Activated CD4-positive, alpha-beta T cell treated with anti-CD3 and anti-CD28 coated beads for 36 hours (primary cell): ENCODE measurements around the gene UBLCP1. TPM values are rescaled to one million over a fixed set of nuclear protein-coding genes. Genes with fewer than 3 reads are reported as not detected.
"Not testable (repeated sequence)": the region's sequence is repeated elsewhere in the genome, so short reads cannot be mapped to it uniquely, and the experiment has no call there.

Source experiments
- ATAC-seq: fragments of 200-7000 bp; cut with Tn5 transposase; one replicate; pipeline ENCODE4 v1.10.0; 2021; ENCODE audit warnings: mild to moderate bottlenecking, moderate library complexity
- CTCF ChIA-PET: fragments of 350-600 bp; sonication (Branson Sonifier 250); formaldehyde crosslinking; loops from one replicate; lab custom pipeline; 2021; ENCODE audit warnings: antibody characterized with exemption; lab: Charles Lee
- POLR2A ChIA-PET: fragments of 350-600 bp; sonication (Branson Sonifier 250); formaldehyde crosslinking; loops from one replicate; lab custom pipeline; 2021; ENCODE audit warnings: antibody characterized with exemption, inconsistent platforms; lab: Charles Lee
- DNase-seq: peaks from one replicate; pipeline ENCODE4 v3.0.0-alpha.2; 2020
- H3K27ac Mint-ChIP-seq: one replicate; pipeline ENCODE4 v1.8.0; 2021; ENCODE audit warnings: mixed read lengths
- H3K27me3 Mint-ChIP-seq: one replicate; pipeline ENCODE4 v1.8.0; 2021; ENCODE audit warnings: mixed read lengths
- H3K36me3 Mint-ChIP-seq: one replicate; pipeline ENCODE4 v1.8.0; 2021; ENCODE audit warnings: low read depth, mixed read lengths
- H3K4me1 Mint-ChIP-seq: one replicate; pipeline ENCODE4 v1.8.0; 2021; ENCODE audit warnings: mixed read lengths
- H3K4me3 Mint-ChIP-seq: one replicate; pipeline ENCODE4 v1.8.0; 2021; ENCODE audit warnings: mild to moderate bottlenecking, moderate library complexity, mixed read lengths
- H3K9me3 Mint-ChIP-seq: one replicate; pipeline ENCODE4 v1.8.0; 2021; ENCODE audit warnings: low read depth, mixed read lengths
- intact Hi-C, 2 experiments: fragments of 100-400 bp; cut with DNase I in 1 of 2; cut with micrococcal nuclease in 1 of 2; formaldehyde crosslinking; loops; one replicate each; pipeline versions ENCODE4 v1.14.2 to v1.15.1; 2022 to 2024; cut with DNase I, micrococcal nuclease
- total RNA-seq, 2 experiments: library from RNA; stranded (reverse); gene quantifications; one replicate each; pipeline ENCODE4 v1.2.3, GENCODE V29; 2021

The UBLCP1 gene
- total RNA-seq, 2 experiments from 2014 or later = 26.0 to 31.0 TPM

DNA sequence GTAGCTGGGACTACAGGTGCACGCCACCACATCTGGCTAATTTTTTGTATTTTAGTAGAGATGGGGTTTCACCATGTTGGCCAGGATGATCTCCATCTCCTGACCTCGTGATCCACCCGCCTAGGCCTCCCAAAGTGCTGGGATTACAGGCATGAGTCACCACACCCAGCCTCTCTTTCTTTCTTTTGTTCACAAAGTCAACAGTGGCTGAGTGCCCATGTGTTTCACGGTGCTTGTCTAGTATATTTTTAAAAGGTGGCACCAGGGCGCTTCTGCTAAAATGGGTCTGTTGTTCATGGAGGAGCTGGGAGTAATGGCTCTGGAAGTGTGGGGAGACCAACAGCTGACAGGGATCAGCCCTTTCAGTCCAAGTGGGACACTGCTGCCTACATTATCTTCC, 35.0 kb upstream of the UBLCP1 start:
- H3K27ac Mint-ChIP-seq, H3K4me3 Mint-ChIP-seq, H3K9me3 Mint-ChIP-seq, DNase-seq, ATAC-seq, H3K4me1 Mint-ChIP-seq, H3K27me3 Mint-ChIP-seq, H3K36me3 Mint-ChIP-seq, intact Hi-C loops, POLR2A ChIA-PET: not testable (repeated sequence)
- CTCF ChIA-PET = interaction anchor here (0.5 kb wide), 1 partner anchor 20 kb away, joined by 3 read pairs; no protein-coding TSS in a partner anchor

DNA sequence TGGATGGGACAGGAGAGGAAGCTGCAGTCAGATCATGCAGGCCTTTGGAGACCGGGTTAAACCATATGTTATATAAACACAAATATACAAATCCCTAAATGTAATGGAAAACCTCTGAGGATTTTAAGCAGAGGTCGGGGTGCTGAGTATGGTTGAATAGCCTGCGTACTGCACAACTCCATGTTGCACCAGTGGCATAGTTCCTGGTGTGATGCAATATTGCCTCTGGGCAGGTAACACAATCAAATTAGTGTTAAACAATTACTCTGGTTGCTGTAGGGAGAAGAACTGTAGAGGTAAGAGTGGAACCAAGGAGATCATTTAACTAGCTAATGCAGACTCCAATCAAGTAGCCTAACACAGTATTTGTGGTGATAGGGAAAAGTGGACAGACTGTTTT, 32.4 kb upstream of the UBLCP1 start:
- Mint-ChIP-seq H3K27ac (no peak overlapping the region), H3K36me3 (no peaks in the 10 kb centered on the region), H3K27me3 (no peaks in the 10 kb centered on the region), H3K9me3 (no peaks in the 10 kb centered on the region), H3K4me1 (no peaks in the 10 kb centered on the region), H3K4me3 (no peak overlapping the region)
- ATAC-seq (no peak), DNase-seq (no peak)
- intact Hi-C loops = no loop called here
- CTCF ChIA-PET = interaction anchor here (0.9 to 1.2 kb wide), 3 partner anchors 9 to 27 kb away, joined by 3 to 5 read pairs (median 4); no protein-coding TSS in a partner anchor
- POLR2A ChIA-PET = interaction anchor here (0.5 kb wide), 1 partner anchor 58 kb away, joined by 3 read pairs; no protein-coding TSS in a partner anchor

DNA sequence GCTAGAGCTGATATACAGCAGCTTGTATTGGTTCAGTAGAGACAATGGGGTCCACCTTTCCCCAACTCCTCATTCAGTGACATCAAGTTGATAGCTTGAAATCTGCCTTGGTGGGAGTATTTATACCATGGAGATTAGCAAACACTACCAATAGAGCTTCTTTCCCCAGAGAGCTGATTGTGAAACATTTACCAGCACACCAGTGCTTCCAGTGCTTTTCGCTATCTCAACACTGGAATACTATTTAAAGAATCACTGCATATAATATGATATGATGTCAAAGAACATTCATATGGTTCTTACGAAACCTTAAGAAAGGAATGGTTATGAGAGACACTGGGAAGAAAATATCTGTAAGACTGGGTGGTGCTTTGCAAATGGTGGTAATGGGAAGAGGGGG, 31.9 kb upstream of the UBLCP1 start:
- no peak for ATAC-seq
- Mint-ChIP-seq H3K36me3 (no peaks in the 10 kb centered on the region), H3K27ac (no peak overlapping the region), H3K4me1 (no peaks in the 10 kb centered on the region), H3K27me3 (no peaks in the 10 kb centered on the region), H3K4me3 (no peak overlapping the region), H3K9me3 (no peaks in the 10 kb centered on the region)
- DNase-seq = no peak
- CTCF ChIA-PET = interaction anchor here (0.7 to 1.2 kb wide), 5 partner anchors 9 to 199 kb away, joined by 3 to 5 read pairs (median 3); no protein-coding TSS in a partner anchor
- POLR2A ChIA-PET = interaction anchor here (0.5 kb wide), 1 partner anchor 58 kb away, joined by 3 read pairs; no protein-coding TSS in a partner anchor
- intact Hi-C loops = no loop called here

DNA sequence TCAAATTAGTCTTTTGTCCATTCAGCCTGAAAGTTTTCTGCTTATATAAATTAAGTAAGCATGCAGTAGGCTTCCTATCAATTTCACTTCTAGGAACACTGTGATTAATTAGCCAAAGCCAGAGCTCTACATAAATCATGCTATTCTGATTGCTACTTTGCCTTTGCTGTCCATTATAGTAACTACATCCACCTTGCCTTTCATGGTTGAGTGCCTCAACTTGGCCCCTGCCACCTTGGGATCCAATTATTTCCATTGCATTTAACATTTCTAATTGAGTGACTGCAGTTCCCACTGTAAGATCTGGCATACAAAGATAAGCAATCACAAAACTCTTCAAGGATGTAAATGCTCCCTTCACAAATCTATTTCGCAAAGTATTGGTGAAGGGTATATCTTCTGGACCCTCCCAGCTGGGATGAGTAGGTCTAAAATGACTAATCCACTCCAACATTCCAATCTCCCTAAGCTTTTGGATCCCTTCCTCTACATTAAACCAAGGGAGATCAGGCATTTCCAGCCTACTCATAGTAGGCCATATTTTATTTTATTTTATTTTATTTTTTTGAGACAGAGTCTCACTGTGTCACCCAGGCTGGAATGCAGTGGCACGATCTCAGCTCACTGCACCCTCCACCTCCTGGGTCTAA, 27.1 kb upstream of the UBLCP1 start:
- H3K4me3 Mint-ChIP-seq, DNase-seq, H3K27ac Mint-ChIP-seq, H3K36me3 Mint-ChIP-seq, H3K27me3 Mint-ChIP-seq, H3K9me3 Mint-ChIP-seq, POLR2A ChIA-PET, ATAC-seq, intact Hi-C loops: not testable (repeated sequence)
- H3K4me1 Mint-ChIP-seq = peaks cover 12% of the 10 kb centered on the region
- CTCF ChIA-PET = interaction anchor here (1.1 kb wide), 1 partner anchor 79 kb away, joined by 3 read pairs; no protein-coding TSS in a partner anchor

DNA sequence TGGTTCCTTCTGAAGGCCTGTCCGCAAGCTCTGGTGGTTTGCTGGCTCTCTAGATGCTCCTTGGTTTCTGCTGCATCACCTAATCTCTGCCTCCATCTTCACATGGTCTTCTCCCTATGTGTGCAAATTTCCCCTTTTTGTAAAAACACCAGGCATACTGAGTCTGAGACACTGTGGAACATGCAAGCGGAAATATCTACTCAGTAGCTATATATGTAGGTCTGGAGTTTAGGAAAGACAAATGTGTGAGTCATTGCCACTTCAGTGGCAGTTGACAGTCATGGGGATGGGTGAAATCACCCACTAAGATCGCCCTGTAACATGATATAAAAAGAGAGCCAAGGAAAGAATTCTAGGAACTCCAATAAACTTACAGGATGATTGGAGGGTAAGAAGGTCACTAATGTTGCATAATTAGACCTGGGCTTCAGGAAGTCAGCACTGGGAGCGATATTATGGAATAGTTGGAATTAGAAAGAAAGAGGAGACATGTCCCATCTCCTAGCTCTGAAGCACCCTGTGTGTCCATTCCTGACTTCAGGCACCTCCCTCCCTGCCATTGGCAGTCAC, 22.7 kb upstream of the UBLCP1 start:
- Mint-ChIP-seq H3K27ac (peak overlapping the region; percentile 62), H3K9me3 (no peaks in the 10 kb centered on the region), H3K4me3 (no peak overlapping the region), H3K27me3 (no peaks in the 10 kb centered on the region), H3K4me1 (peaks cover 45% of the 10 kb centered on the region), H3K36me3 (no peaks in the 10 kb centered on the region)
- ATAC-seq (peak; percentile 84), DNase-seq (peak; percentile 25)
- POLR2A ChIA-PET = no interaction called here
- intact Hi-C loops = loop anchor here (1.0 to 5.0 kb wide), 5 partner anchors 22 to 217 kb away; partner anchors contain the start of genes RNF145 (in 2 of the 2) and UBLCP1 (in 1 of the 2)
- CTCF ChIA-PET = interaction anchor here (0.6 to 1.5 kb wide), 7 partner anchors 9 to 671 kb away, joined by 3 to 6 read pairs (median 4); no protein-coding TSS in a partner anchor

DNA sequence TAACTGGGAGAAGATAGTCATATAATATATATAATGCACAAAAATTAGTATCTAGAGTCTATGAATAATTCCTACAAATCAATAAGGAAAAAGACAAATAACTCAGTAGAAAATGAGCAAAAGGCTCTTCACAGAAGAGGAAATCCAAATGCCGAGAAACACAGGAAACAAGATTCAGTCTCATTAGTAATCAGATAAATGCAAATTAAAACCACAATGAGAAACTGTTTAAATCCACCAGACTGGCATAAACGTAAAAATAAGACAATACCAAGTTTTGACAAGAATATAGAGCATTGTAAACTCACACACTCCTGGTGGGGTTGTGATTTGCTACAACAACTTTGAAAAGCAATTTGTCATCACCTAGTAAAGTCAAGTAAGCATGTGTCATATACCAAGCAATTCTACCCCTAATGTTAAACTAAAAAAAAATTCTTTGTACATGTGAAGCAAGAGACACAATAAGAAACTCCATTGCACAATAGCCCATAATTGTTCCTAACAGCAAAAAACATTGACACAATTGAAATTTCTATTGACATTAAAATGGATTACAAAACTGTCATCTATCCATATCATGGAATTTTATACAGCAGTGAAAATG, 21.0 kb upstream of the UBLCP1 start:
- intact Hi-C loops = loop anchor here (2.0 to 5.0 kb wide), 3 partner anchors 21 to 79 kb away; partner anchors contain the start of genes RNF145 (in 1 of the 2) and UBLCP1 (in 1 of the 2)
- DNase-seq (no peak), ATAC-seq (peak; percentile 57)
- no peak overlapping the region for H3K4me3 Mint-ChIP-seq
- POLR2A ChIA-PET = no interaction called here
- no peaks in the 10 kb centered on the region for H3K9me3 Mint-ChIP-seq
- peaks cover 45% of the 10 kb centered on the region for H3K4me1 Mint-ChIP-seq
- H3K27ac Mint-ChIP-seq = peak overlapping the region; percentile 49
- no peaks in the 10 kb centered on the region for H3K36me3 Mint-ChIP-seq
- CTCF ChIA-PET = interaction anchor here (0.9 to 1.5 kb wide), 5 partner anchors 10 to 85 kb away, joined by 3 to 5 read pairs (median 4); no protein-coding TSS in a partner anchor
- H3K27me3 Mint-ChIP-seq = peaks cover 5% of the 10 kb centered on the region

DNA sequence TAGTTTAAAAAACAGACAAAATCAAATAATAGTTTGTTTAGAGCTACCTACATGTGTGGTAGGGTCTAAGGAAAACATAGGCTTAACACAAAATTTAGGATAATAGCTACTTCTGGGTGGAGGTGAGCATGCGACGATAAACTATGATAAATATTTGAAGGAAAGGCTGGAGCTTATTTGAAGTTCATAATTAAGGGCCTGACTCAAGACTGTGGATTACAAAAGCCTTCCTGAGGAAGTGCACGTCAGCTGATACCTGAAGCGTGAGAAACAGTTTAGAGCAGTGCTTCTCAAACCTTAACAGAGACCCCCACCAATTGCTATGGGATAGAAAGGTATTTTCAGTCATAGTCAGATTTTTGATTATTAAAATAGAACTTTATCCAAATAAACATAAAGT, 20.4 kb upstream of the UBLCP1 start:
- Mint-ChIP-seq H3K9me3 (no peaks in the 10 kb centered on the region), H3K36me3 (no peaks in the 10 kb centered on the region), H3K27me3 (peaks cover 5% of the 10 kb centered on the region), H3K27ac (peak overlapping the region; percentile 49), H3K4me1 (peaks cover 45% of the 10 kb centered on the region), H3K4me3 (no peak overlapping the region)
- CTCF ChIA-PET = interaction anchor here (0.5 to 1.5 kb wide), 7 partner anchors 10 to 125 kb away, joined by 3 to 5 read pairs (median 3); no protein-coding TSS in a partner anchor
- intact Hi-C loops = loop anchor here in 1 of 2 experiments (5.0 kb wide), 1 partner anchor 35 kb away; the partner anchor contains the start of gene RNF145
- POLR2A ChIA-PET = no interaction called here
- no peak for ATAC-seq
- DNase-seq = no peak

DNA sequence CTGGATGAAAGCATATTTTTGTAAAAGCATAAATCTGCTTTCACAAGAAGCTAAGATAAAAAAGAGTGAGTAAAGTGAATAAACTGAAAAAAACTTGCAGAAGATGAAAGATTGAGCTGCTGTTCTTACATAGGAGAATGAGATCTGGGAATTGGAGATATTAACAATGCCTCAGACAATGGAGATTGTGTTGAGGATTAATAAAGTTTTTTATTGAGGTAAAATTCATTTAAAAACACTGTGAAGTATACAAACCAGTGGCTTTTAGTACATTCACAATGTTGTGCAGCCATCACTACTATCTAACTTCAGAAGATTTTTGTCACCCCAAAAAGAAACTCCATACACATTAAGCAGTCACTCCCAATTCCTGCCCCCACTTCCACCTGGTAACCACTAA, 19.7 kb upstream of the UBLCP1 start:
- no peak overlapping the region for H3K27ac Mint-ChIP-seq
- no peak for DNase-seq
- H3K4me3 Mint-ChIP-seq = no peak overlapping the region
- intact Hi-C loops = loop anchor here in 1 of 2 experiments (5.0 kb wide), 1 partner anchor 36 kb away; the partner anchor contains the start of gene RNF145
- ATAC-seq = no peak
- H3K27me3 Mint-ChIP-seq = peaks cover 5% of the 10 kb centered on the region
- no peaks in the 10 kb centered on the region for H3K9me3 Mint-ChIP-seq
- CTCF ChIA-PET = interaction anchor here (1.1 to 1.5 kb wide), 4 partner anchors 9 to 74 kb away, joined by 3 to 5 read pairs (median 4); no protein-coding TSS in a partner anchor
- peaks cover 45% of the 10 kb centered on the region for H3K4me1 Mint-ChIP-seq
- POLR2A ChIA-PET = no interaction called here
- no peaks in the 10 kb centered on the region for H3K36me3 Mint-ChIP-seq

DNA sequence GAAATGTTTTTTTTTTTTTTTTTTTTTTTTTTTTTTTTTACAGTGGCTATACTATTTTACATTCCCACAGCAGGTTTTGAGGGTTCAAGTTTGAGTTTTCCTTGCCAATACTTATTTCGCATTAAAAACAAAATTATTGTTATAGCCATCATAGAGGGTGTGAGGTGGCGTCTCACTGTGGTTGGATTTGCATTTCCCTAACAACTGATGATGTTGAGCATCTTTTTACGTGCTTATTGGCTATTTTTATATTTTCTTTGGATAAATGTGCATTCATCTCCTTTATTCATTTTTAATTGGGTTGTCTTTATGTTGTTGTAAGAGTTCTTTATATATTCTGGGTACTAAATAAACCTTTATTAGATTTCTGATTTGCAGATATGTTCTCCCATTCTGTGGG, 18.9 kb upstream of the UBLCP1 start:
- Mint-ChIP-seq H3K27ac (no peak overlapping the region), H3K4me3 (no peak overlapping the region), H3K27me3 (peaks cover 5% of the 10 kb centered on the region), H3K36me3 (no peaks in the 10 kb centered on the region), H3K9me3 (no peaks in the 10 kb centered on the region), H3K4me1 (peaks cover 45% of the 10 kb centered on the region)
- ChIA-PET POLR2A (interaction anchor here (0.7 kb wide), 1 partner anchor 82 kb away, joined by 4 read pairs; no protein-coding TSS in a partner anchor), CTCF (interaction anchor here (1.3 to 1.6 kb wide), 2 partner anchors 18 to 20 kb away, joined by 4 to 5 read pairs; partner anchors contain the start of gene UBLCP1)
- intact Hi-C loops = loop anchor here in 1 of 2 experiments (5.0 kb wide), 1 partner anchor 37 kb away; the partner anchor contains the start of gene RNF145
- DNase-seq (no peak), ATAC-seq (no peak)

DNA sequence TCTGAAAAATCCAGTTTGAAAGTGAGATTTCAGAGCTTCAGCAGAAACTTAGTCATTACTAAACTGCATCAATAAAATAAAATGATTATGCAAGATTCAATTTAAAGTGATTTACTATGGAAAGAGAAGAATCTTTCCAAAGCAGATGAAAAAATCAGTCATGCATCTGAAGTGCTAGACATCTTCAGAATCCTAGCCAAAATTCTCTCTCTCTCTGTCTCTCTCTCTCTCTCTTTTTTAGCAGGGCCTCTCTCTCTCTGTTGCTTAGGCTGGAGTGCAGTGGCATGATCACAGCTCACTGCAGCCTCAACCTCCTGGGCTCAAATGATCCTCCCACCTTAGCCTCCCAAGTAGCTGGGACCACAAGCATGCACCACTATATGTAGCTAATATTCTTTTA, 18.2 kb upstream of the UBLCP1 start:
- intact Hi-C loops = loop anchor here in 1 of 2 experiments (5.0 kb wide), 1 partner anchor 38 kb away; the partner anchor contains the start of gene RNF145
- CTCF ChIA-PET = interaction anchor here (0.7 to 1.9 kb wide), 4 partner anchors 18 to 88 kb away, joined by 4 to 6 read pairs (median 4); partner anchors contain the start of gene UBLCP1

More for the DNA sequence above, 18.2 kb upstream of the UBLCP1 start:
- no peak for DNase-seq
- ATAC-seq = no peak
- H3K27ac Mint-ChIP-seq = no peak overlapping the region
- H3K27me3 Mint-ChIP-seq = peaks cover 5% of the 10 kb centered on the region
- POLR2A ChIA-PET = interaction anchor here (0.7 kb wide), 1 partner anchor 83 kb away, joined by 4 read pairs; no protein-coding TSS in a partner anchor
- no peak overlapping the region for H3K4me3 Mint-ChIP-seq
- peaks cover 43% of the 10 kb centered on the region for H3K4me1 Mint-ChIP-seq
- no peaks in the 10 kb centered on the region for H3K36me3 Mint-ChIP-seq
- H3K9me3 Mint-ChIP-seq = no peaks in the 10 kb centered on the region
